NOMO-1 treated with dmso at 0.1 percent for 144 hours (cell line): Measurements from ENCODE around the gene TWIST2.

ENCODE experiments used
- DNase-seq: peaks from one replicate; lab custom pipeline; 2025; ENCODE audit not compliant: unreplicated experiment; lab: John Stamatoyannopoulos, UW

The TWIST2 gene

DNA sequence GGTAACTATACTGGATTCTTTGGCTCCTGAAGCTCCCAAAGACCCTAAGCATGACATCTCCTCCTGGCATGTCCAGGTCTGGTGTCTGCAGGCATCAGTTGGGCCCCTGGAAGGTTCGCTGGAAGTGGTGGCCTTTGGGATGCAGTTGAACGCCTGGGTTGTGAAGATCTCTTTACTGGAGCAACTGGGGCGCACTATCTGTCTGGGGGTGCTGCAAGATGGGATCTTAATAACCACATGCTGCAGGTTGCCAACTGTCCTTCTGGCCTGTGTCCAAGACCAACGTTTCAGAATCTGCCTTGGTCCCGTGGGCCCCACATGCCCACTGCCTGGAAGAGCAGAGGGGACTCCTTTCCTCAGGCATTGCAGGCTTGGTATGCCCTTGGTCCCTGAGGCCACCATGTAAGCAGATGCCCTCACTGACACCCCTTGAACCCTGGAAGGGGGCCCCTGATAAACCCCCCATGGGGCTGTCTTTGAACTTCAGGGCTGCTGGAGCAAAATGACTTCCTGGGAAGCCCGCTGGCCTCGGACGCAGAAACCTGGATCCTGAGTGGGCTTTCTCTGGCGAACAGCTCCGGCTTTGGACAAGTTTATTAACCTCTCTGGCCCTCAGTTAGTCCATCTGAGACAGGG is 101.9 kb downstream of the TWIST2 start:
- DNase-seq = no peak

DNA sequence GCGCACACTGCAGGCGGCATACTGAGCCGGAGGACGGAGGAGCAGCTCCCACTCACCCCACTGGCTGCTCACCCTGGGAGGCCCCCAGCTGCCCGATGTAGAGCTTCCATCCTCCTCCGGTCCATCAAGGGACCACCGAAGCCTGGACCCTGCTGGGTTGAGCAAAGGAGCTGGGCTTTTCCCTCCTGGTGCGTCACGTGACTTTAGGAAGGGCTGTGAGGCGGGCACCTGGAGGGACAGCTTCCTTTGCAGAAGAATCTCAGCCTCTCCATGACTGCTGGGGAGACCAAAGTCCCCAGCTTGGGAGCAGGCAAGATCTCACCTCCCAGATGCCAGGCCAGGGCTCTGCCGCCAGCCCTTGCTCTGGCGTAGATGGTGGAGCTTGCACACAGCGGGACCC is 102.7 kb downstream of the TWIST2 start:
- no peak for DNase-seq

DNA sequence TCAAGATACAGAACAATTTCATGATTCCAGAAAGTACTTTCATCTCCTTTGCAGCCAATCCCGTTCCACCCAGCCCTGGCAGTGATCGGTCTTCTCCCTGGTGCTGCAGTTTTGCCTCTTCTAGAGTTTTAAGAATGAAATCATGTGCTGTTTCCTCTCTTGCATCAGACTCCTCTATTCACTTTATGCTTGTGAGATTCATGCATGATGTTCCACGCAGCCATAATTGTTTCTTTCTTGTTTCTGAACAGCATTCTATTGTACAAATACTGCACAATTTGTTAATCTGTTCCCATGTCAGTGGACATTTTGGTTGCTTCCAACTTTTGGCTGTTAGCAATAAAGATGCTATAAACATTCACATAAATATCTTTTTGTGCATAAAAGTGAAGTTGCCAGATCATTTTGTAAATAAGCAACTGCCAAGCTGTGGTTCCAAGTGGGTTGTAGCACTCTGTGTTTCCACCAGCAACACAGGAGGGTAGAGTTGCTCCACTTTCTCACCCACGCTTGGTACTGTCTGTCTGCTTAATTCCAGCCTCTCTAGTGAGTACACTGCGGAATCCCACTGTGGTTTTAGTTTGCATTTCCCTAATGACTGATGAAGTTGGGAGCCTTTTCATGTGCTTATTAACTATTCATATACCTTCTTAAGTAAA is 104.5 kb downstream of the TWIST2 start:
- DNase-seq = no peak

DNA sequence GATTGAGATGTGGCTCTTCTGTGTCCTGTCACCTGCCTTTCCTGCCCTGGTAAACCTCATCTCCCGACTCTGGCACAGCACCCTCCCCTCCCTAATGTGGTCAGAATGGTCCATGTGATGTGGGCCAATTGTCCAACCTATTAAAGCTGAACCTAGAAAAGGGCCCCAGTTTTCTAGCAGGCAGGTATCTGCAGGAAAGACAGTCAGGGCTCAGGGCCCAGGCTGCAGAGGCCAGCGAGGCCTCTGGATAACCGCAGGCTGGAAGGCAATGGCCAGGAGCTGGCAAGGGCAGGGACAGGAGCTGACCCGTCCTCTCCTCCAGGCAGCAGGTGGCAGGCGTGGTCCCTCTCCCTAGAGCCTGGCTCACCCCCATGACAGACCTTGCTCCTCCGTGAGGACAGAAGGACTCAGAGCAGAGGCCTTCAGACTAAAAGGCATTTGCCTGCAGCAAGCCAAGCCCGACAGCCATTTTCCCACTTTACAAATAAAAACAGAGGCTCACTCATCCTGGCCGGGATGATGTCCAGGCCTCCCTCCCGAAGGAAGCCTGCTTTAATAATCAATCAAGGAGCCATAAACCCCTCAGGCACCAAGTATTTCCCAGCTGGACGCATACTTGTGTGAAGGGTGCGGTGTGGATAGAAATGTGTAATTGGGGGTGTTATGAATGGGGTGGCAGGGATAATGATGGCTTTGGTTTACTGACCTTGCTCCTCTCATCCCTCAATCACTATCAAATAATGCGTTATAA is 107.1 kb downstream of the TWIST2 start:
- no peak for DNase-seq

DNA sequence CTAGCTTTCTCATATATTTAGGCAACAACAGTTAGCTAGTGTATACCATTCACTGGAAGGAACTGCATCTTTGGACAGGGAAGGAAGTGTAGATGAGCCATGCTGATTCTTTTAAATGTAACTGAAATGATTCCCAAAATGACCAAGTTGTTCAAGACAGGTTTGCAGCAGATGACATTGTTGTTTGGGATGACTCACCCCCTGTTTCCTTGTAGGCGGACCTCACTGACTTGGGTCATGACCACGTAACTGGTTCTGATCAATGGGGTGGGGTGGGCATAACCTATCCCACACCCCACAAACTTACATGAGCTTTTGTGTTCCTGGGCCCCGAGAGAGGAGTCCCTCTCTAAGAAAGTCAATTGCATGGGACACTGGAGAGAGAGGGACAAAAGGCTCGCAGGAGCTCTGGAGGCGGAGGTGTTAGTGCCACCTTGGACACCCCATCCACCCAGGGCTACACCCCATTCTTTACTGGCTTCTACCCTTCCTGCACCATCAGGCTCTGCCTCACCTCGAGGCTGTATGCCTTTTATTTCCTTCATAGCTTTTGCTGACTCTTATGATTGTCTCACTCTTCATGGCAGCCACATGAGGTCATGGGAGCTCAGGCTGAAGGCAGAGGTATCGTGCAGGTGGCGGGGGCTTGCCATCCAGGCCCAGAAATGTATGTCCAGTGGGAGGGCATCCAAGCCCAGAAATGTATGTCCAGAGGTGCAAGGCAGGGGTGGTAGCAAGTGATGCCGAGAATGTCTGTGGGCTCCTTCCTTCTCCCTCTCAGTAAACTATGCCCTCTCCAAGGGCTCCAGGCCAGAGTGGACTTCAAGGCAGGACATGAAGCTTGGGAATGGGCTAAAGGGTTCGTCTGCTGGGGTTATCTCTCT is 108.0 kb downstream of the TWIST2 start:
- no peak for DNase-seq

DNA sequence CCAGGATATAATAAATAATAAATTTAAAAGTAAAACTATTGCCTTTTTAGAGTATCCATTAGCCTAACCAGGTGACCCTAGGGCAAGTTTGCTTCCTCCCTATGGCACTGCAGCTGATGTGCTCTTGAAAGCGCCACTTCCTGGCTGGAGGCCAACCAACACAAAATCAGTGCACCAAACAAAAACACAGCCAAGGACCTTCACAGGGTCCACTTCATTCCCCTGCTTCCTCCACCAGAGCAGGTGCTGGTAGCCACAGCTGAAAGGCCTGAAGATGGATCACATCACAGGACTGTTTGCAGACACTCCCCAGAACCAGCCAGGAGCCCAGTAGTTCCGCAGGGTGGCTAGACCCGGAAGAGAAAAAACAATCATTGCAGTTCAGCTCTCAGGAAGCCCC is 108.8 kb downstream of the TWIST2 start:
- no peak for DNase-seq
